HG03039 (cell line): ENCODE results near the gene LCOR.

Source experiments
- ATAC-seq: cut with Tn5 transposase; IDR thresholded peaks from one replicate; pipeline ENCODE4 v1.9.1; 2021; ENCODE audit warnings: mild to moderate bottlenecking, moderate library complexity; ENCODE audit not compliant: unreplicated experiment

The LCOR gene

DNA sequence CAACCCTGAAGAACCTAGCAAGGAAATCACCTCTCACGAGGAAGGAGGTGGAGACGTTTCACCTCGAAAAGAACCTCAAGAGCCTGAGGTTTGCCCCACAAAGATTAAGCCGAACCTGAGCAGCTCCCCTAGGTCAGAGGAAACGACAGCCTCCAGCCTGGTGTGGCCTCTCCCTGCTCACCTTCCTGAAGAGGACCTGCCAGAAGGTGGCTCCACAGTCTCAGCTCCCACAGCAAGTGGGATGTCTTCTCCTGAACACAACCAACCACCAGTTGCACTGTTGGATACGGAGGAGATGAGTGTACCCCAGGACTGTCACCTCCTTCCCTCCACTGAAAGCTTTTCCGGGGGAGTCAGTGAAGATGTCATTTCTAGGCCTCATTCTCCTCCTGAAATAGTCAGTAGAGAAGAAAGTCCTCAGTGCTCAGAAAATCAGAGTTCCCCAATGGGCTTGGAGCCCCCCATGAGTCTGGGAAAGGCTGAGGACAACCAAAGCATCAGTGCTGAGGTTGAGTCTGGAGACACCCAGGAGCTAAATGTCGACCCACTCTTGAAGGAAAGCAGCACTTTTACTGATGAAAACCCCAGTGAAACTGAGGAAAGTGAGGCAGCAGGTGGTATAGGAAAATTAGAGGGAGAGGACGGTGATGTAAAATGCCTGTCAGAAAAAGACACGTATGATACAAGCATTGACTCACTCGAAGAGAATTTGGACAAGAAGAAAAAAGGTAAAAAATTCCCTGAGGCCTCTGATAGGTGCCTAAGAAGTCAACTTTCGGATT is 150.2 kb downstream of the LCOR start:
- ATAC-seq, result no peak

DNA sequence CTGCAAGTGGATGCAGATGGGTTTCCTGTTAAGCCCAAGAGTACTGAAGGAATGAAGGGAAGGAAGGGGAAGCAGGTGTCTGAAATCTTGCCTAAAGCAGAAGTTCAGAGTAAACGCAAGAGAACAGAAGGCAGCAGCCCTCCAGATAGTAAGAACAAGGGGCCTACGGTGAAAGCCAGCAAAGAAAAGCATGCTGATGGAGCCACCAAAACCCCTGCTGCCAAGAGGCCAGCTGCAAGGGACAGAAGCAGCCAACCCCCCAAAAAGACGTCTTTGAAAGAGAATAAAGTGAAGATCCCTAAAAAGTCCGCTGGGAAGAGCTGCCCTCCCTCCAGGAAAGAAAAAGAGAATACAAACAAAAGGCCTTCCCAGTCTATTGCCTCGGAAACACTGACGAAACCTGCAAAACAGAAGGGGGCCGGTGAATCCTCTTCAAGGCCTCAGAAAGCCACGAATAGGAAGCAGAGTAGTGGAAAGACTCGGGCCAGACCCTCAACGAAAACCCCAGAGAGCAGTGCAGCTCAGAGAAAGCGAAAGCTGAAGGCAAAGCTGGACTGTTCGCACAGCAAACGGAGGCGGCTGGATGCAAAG is 152.5 kb downstream of the LCOR start:
- no peak for ATAC-seq

DNA sequence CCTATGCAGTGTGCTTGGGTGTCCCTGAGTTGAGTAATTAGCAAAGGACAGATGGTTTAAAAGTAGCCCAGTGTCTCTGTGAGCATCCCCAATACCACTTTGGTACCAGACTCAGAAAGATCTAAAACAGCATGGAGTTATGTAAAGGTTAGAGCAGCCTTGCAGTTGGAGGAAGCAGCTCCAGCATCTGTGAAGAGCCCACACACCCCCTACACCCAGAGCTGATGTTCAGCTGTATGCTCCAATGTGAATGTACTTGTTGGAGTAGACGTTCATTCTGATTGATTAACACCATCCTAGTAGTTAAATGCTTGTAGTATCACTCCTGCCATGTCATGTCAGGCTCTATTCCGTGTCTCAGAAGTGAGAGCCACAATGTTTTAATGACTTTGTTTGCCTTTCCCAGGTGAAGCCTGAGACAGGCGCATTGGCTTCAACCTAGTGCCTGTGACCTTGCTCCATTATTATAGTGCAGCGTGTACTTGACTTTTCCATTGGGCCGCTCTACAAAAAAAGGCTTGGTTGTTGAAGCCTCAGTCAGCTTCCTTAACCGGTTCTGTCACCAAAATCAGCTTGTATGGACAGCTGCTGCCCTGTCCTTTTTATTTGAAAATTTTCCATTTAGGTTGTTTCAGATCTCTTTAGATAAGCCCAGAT is 154.2 kb downstream of the LCOR start:
- ATAC-seq, result no peak

DNA sequence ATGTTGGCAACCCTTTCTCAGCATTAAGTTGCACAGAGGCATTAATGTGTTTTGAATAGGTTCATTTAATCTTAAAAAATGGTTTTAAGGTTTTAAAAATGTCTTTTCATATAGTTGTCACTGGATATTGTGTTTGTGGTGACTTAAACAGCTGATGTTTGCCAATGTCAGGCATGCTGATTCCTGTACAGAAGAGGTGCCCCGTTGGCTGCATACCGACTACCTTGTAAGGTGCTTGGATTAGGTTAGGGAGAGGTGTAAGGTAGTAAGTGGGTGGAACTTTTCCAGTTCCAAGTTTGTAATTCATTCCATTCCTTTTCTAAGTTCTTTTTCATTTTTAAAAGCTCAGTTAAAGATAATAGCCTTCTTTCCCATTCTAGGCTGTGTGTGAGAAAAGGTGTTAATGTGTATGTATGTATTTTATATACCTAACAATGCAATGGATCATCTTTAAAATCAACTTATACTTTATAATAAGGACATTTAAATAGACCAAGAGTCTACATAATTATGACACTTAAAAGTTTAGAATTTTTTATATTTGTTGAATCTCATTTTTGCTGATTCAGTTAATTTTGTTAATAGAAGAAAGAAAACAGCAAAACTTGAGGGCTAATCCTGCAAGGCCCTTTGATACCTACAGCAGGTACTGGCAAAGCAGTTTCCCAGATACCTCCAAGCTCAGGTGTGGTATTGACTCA is 155.2 kb downstream of the LCOR start:
- no peak for ATAC-seq

DNA sequence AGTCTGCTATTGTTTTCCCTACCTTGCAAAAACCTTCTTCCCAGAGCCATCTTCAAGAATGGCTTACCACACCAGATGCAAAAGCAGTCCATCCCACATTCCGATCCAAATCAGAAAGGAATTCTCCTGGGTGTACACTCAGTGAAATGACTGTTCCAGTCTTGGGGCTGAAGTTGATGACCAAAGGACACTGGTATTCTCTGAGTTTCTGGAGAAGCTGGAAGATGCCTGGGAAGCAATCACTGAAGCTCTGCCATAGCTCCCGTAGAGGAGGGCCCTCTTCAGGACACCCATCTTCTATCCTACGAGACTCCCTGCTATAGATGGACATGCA is 155.7 kb downstream of the LCOR start:
- no peak for ATAC-seq

DNA sequence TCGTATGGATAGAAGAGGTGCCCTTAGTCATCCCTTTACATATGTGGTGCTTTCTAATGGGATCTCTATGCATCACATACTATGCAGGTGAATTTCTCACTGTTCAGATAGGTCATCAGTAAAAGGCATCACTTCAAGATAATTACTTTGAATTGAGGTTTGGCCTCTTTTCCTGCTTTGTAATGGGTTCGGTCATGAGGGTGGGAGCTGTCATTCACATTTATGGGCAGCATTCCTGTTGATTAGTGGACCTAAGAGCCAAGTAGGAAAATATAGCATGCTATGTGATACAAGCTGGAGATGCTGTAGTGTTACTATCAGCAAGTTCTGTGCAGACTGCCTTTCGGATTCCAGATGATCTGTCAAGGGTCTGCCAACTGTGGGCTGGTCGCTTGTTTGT is 156.3 kb downstream of the LCOR start:
- no peak for ATAC-seq

DNA sequence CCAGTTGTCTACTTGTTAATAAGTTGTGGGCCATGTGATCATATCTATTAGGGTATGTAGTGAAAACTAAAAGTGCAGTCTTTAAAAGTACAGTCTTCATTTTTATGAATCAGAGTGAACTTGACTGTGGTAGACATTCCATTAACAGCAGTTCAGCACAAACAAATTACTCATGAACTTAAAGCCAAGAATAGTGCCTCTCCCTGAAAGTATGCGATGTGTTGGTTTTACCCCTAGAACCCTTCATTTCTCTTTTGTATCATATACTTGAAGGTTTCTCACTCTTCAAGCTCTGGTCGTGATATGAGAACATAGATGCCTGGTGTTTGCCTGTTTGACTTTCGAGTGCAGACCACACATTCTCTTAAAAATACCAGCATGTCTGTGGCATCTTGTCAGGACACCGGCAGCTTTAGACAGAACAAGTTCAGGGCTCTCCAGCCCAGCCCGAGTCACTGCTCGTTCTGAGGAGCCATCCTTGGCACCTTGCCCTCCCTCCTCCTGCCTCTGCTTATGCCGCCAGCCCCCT is 159.3 kb downstream of the LCOR start:
- ATAC-seq, result no peak

DNA sequence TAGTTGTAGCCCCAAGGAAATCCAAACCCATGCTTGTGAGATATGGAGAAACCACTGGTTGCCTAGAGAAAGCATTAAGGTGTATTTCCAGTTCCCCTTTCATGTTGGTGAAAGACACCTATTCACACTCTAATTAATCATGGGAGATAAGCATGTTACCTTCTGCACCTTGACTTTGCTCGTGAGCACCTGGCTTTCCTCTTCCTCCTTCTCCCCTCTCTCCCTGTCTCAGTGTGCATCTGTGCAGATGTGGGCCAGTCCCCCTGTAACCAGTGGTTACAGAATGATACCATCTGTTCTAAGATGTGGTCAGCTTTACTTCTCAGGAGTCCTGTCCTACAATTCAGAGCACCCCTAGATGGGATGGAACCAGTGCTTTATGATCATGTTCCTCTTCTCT is 160.6 kb downstream of the LCOR start:
- ATAC-seq, result no peak

DNA sequence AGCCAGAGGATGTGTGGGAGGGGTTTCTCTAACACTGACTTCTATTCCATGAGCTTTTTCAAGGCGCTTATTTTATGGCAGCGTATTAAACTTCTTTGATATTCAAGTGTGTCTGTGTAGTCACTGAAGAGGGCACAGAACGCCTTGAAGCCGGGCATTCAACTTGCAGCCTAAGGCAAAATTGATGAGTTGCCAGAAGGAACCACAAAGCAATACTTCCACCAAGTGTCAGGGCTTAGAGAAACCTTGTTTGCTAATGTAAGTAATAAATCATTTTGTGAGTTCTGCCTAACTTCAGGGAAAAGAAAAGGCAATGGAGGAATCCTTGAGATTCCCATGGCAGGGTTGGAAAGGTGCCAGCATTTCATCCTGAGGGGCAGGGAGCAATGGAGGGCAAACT is 163.8 kb downstream of the LCOR start:
- ATAC-seq, result no peak

DNA sequence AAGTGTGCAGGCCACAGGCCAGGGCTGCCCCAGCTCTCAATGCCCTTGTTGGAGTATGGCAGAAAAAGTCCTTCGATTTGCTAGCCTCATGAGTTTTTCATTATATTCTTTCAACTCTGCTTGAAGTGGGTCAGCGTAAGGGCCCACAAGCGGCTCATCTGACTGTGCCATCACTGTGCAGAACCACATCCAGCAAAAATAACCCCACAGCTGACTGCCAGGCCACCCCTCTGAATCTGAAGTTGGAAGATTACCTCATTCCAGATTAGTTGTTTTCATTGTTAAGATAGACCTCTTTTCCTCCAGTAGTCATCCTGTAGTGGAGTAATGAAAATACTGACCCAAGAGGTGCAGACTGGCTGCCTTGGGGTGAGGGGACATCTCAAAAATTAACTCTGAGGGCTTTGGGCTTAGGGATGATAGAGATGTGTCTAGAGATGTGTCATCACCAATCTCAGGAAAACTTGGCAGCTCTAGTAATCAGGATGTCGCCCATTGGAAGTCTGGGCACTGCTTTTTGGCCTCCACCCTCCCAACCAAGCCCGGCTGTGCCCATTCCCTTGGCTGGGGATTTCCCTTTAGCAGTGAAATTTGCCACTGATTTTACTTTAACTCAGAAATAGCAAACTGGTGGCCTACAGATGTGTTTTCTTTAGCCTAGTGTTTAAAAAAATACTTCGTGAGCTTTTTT is 164.3 kb downstream of the LCOR start:
- no peak for ATAC-seq

DNA sequence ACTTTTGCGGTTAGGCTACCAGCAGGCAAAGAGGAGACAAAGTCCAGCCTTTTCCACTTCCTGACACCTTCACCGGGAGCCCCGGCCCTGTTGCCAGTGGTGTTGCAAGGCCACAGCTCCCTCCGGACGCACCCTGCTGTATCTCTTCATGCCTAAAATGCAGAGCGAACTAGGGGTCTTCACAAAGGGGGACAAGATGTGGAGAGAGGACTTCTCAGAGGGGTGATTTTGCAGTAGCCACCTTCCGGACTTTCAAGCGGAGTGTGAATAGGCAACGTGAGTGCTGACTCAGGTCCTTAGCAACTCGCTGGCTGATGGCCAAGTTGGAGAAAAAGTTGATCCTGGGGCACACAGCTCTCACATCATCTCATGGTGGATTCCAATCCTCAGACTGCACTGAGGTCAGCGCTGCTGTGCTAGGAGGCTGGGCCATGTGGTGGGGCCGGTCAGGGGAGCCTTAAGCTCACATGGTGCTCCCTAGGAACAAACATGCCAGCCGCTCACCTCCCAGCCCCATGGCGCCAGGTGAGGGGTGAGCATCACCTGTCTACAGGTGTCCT is 166.3 kb downstream of the LCOR start:
- ATAC-seq, result no peak

DNA sequence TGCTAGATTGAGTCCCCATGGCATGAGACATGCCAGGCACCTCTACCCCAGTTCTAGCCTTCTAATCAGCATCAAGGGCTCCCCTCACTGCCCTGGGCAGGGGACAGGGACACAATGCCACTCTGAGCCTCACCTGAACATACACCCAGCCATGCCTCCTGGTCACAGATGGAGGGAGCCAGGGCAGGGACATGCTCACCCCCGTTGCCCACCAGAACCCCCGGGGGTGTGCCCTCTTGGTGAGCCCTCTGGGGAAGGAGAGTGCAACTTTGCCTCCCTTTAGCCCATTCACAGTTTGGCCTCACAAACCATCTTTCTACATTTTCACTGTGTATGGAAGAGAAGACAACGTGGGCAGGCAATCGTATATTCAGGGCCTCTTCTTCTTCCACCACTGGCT is 167.2 kb downstream of the LCOR start:
- ATAC-seq, result no peak

DNA sequence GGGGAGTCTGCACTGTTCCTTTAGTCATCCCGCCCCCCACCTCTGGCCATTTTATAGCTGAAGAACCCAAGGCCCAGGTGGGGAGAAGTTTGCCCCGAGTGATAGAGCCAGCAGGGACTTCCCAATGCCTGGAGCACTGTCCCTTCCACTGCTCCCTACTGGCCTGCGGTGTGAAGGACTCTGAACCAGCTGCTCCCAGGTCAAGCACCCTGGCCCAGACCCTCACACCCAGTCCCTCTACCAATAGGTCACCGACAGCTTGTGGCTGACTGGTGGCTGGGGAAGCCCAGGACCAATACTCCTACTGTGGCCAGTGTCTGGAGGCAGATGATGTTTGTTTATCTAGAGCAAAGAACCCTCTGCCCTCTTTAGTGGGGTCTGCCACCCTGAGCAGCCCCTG is 167.9 kb downstream of the LCOR start:
- no peak for ATAC-seq

DNA sequence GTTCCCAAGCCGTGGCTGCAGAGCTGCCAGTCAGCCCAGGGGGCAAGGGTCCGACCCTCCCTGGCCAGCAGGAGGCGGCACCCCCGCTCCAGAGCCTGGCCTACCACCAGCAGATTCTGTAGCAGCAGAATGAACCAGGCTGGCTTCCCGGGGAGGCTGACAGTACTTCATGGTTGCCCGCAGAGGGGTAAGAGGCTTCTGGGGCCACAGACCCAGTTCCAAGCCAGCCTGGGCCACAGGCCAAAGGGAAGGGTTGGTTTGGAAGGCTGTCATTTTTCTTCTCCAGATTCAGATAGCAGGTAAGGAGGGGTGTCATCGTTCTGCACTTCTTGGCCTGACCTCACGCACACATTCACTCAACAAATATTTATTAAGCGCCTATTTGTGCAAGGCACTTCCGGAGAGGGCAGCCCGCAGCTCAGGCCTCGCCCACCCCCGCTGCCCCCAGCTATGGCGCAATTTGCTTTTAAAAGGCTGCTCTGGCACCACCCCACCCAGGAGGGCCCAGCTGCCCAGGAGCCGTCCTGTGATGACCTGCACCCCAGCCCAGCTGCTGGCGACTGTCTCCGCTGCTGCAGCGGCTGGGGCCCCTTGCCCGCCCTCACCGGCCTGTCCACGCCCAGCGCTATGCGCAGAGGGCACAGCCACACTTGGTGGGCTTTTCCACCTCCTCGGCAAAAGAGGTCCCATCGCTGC is 168.5 kb downstream of the LCOR start:
- ATAC-seq, result no peak

DNA sequence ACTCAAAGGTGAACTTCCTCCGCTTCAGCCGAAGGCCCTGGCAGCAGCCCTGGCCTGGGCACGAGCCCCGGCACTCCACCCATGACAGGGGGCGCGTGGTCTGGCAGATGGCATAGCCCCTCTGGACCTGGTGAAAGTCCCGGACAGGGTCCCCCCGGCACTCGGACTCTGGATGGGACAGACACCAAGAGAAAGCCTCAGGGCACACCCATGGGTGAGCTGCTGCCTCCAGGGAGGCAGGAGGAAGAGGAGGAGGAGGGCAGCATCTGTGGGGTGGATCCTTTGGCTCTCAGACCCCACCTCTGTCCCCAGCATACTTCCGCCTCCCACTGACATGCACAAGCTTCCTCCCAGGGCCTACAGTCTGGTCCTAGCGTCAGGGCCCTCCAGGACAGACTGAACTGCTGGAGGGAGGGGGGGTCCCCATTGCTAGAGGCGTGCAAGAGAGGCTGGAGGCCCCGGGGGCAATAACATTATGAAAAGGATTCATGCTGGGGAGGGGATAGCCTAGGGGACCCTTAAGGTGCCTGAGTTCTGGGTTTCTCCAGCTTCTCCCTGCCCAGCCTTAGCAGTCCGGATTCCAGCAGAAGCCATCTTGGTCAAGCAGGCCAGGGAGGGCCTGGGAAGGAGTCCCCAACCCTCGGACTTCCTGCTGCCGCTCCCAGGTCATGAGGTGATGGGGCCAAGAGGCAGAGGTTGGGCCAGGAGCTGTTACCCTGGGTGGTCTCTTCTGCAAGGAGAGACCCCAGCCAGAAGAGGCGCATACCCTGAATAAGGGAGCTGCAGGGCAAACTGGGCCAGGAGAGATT is 169.3 kb downstream of the LCOR start:
- ATAC-seq, result no peak

DNA sequence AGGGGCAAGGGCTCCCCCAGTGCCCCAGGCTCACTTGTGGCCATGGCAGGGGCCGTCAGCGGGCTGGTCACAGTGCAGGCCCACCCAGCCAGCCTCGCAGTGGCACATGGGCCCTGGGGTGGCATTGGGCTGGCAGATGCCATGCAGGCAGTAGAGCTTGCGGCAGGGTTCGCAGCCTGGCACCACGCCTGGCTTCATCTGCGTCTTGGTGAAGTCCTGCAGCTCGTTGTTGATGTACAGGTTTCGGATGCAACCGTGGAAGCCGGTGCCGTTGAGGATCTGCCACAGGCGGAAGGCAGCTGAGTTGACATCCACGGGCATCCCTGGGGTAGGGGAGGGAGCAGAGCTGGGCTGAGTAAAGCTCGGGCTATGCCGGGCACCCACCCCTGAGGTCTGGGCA is 170.6 kb downstream of the LCOR start:
- no peak for ATAC-seq

DNA sequence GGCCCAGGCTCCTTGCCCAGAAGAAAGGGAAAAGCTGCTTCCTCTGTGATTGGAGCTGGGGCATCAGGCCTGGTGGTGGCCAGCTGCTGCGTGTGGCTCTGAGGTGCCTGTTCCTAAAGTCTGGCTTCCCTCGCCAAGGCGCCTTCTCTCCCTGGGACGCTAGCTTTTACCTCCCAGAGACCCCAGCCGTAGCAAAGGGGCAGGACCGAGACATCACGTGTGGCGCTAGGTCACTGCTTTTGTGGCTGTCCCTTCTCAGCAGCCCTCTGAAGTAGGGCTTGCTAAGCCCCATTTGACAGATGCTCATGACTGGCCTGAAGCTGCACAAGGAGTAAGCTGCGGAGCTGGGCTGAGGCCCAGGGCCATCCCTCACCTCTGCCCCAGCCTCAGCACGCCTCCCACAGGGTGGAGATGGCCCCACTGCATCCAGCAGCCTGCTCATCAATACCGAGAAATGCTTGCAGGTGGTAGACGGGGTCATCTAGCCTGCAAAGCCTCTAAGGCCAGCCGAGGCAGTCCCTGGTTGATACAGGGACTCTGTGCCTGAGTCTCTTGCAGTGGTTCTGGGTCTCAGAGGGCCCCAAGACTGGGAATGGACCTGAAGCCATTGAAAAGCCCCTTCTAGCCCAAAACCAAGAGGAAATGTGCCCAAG is 171.2 kb downstream of the LCOR start:
- ATAC-seq, result no peak

DNA sequence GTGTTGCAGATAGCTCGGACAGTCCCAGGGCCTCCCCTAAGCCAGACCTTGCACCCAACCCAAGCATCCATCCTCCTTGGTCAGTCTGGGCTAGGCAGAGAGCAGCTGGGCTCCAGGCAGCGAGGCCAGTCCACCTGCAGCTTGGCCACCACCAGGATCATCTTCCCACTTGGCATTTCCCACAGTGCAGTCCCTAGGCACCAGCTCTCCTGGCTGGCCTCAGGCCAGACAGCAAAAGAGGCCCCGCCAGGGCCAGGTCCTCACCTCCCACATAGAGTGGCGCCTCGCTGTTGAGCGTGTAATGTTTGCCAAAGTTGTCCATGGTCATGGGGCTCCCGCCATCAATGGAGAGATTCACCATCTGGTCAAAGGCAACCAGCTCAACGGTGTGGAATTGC is 171.7 kb downstream of the LCOR start:
- ATAC-seq, result no peak

DNA sequence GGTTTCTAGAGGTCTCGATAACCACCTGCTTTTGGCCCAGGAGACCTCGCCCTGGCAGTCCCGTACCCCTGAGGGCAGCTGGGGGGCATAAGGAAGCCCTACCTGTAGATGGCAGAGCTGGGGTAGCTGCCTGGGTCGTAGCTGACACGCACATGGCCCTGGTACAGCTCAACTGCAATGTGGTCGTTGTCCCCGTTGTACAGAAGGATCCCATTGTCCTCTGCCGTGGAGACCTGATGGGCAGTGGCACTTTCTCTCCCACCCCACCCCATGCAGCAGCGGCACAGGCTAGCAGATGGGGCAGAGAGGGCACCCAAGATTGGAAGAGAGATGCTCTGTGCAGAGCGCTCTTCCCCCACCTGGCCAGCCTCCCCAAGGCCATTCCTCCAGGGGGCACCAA is 172.5 kb downstream of the LCOR start:
- no peak for ATAC-seq
